UCSD-AML1 (cell line): ENCODE measurements around the gene DUOX2.
"Not testable (repeated sequence)": the region's sequence is repeated elsewhere in the genome, so short reads cannot be mapped to it uniquely, and the experiment has no call there.

Source experiments
- DNase-seq: peaks from one replicate; lab custom pipeline; 2025; ENCODE audit not compliant: unreplicated experiment; lab: John Stamatoyannopoulos, UW

The DUOX2 gene

GRCh38 chr15:45077391-45077790 lies 36.6 kb downstream of the DUOX2 start:
- DNase-seq = not testable (repeated sequence)

DNA sequence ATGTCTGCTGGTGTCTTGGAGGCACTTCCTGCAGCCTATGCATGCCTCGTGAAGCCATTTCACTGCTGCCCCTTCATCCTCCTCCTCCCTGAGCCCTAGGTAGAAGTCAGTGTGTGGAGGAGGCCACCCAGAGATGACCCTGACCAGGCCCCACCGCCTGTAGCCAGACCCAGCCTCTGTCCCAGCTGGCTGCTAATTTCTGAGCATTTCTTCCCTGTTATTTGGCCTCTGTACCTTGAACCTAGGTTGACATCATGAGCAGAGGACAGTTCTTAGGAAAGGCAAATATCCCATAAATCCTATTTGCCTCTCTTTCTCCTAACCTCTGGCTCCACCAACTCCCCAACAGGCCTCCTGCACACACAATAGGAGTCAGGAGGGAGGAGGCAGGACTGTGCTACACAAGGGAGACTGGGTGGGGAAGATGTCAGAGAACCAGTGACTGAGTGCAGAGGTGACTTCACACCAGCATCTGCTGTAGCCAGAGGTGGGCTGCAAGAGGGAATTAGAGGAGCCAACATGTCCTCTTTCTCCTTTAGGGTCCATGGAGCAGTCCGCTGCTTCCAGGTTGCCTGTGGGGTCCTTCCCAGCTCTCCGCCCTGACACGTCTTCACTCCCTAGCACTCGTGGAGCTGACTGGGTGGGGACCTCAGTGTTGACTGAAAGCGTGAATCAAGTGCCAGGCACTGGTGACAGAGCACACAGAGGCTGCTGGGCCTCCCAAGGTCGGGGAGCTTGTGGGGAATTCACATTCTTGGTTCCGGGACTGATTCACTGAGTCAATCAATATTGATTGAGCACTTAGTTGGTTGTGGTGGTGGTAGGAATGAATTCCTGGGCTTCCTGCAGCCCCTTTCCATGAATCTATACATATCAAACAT lies 38.3 kb downstream of the DUOX2 start:
- not testable (repeated sequence) for DNase-seq

DNA sequence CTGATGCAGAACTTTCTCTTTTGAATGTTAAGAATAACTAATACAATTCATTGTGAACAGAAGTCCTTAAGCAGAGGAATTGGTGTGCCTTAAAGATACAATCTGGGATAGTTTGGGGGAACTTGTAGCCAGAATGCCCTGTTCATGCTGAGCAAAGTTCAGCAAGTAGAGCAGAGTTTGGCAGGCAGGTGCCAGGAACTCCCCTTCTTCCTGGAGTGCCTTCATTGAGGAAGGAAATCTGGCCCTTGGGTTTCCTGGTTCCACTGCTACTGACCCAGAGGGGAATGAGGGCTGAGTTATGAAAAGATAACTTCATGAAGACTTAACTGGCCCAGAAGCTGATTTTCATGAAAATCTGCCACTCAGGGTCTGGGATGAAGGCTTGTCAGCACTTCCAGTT lies 40.4 kb downstream of the DUOX2 start:
- not testable (repeated sequence) for DNase-seq

DNA sequence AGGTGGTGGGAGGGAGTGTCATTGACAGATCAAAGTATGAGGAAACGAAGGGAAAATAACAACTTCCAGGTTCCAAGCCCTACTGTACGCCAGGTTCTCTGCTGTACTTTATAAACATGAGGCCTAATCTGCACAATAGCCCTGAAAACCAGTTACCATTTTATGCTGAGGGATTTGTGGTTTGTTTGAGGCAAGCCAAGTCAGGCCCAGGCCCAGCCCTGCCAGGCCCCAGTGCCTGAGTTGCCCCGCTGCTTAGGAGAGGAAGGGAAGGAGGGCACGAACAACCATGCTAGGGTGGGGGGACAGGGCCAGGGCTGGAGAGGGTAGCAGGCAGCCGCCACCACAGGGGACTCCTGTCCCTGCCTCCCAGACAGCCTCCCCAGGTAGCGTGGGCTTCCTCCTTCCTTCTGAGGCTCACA lies 44.0 kb downstream of the DUOX2 start:
- DNase-seq = not testable (repeated sequence)

- no peak for DNase-seq
Measured at GRCh38 chr15:45064386-45064785, 49.6 kb downstream of the DUOX2 start.

GRCh38 chr15:45062301-45062700 lies 51.7 kb downstream of the DUOX2 start:
- not testable (repeated sequence) for DNase-seq

DNA sequence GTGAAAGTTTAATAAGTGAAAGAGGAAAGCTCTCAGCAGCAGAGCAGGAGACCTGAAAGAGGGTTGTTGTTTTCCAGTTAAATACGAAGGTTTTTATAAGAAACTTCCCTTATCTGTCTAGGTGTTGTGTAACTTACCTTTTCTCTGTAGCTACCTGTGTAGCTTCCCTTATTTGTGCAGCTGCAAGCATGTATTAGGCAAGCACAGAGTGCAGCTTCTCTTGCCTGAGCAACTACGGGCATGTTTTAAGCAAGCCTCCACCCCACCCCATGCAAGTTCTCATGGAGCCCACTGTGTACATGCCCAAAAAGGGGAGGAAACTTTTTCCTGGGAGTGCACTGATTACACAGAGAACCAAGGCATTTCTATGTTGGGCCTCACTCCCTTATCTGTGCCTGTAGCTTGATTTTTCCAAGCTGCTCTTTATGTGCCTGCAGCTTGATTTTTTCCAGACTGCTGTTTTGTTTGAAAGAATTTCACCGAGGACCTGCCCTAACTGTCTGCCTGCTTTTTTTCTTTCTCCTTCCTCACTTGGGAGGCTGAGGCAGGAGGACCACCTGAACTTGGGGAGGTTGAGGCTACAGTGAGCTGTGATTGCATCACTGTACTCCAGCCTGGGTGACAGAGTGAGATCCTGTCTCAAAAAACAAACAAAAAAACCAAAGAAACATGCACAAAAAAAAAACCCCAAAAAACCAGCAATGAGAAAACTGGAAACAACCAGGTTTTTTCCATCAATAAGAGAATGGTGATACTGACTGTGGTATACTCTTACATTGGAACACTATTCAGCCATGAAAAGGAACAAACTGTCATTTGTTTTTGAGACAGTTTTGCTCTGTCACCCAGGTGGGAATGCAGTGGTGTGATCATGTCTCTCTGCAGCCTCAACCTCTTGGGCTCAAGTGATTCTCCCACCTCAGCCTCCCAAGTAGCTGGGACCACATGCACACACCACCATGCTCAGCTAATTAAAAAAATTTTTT lies 55.0 kb downstream of the DUOX2 start:
- not testable (repeated sequence) for DNase-seq

- DNase-seq = not testable (repeated sequence)
Measured at GRCh38 chr15:45052676-45053075, 61.3 kb downstream of the DUOX2 start.

- DNase-seq = no peak
Measured at GRCh38 chr15:45050587-45050986, 63.4 kb downstream of the DUOX2 start.

GRCh38 chr15:45048794-45049631 lies 65.0 kb downstream of the DUOX2 start:
- DNase-seq = peak; percentile 20

- not testable (repeated sequence) for DNase-seq
Measured at GRCh38 chr15:45048449-45048793, 65.6 kb downstream of the DUOX2 start.

DNA sequence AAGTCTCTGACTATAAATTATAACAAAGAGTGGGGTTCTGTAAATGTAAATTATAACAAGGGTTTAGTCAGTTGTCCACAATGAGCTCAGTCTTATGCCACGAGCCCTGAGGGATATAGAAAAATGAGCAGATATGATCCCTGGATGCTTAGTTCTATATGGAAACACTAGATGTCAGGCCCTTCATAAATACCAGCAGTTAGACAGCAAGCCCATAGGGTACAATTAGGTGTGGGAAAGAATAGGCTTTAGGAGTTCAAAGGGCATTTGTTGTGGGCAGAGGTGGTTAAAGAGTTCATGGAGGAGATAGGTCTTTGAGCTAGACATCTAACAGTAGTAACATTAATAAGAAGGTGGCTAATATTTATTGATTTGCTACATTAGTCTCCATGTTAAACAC lies 69.7 kb downstream of the DUOX2 start:
- DNase-seq = not testable (repeated sequence)

GRCh38 chr15:45042859-45043258 lies 71.1 kb downstream of the DUOX2 start:
- not testable (repeated sequence) for DNase-seq
